Adrenal gland (tissue), 12 donors: Measurements from ENCODE around the gene LSM14B. TPM values are rescaled to one million over a fixed set of nuclear protein-coding genes. Genes with fewer than 3 reads are reported as not detected.
A peak's percentile ranks its signal among the peaks of the same experiment; 100 is the strongest.

Experiments
- DNase-seq, 7 donors: peaks; one replicate each; pipeline ENCODE4 v3.0.0-alpha.2; 2019 to 2020
- H3K27ac ChIP-seq, 5 donors: fragments of 200-600 bp; sonication (generic) in 4 of 5; 1 replicate in 3 of 5; 2 replicates in 2 of 5; pipeline versions ENCODE4 v1.5.1 to v1.8.0; 2016 to 2020; ENCODE audit warnings: mild to moderate bottlenecking in 1 of 5
- H3K27me3 ChIP-seq: fragments of 200-600 bp; 2 replicates; pipeline ENCODE4 v1.8.0; 2021
- H3K36me3 ChIP-seq, 2 donors: fragments of 200-600 bp; replicated peaks in 1 of 2; 1 replicate in 1 of 2; 2 replicates in 1 of 2; pipeline versions ENCODE4 v1.5.1 to v1.8.0; 2018 to 2022
- H3K4me1 ChIP-seq, 2 donors: fragments of 200-600 bp; replicated peaks in 1 of 2; 1 replicate in 1 of 2; 2 replicates in 1 of 2; pipeline versions ENCODE4 v1.5.1 to v1.8.0; 2018 to 2021
- H3K4me3 ChIP-seq, 4 donors: fragments of 200-600 bp; sonication (generic) in 3 of 4; one replicate each; pipeline ENCODE4 v1.5.1; 2016 to 2018
- H3K9me3 ChIP-seq, 3 donors: fragments of 200-600 bp; sonication (generic) in 1 of 3; replicated peaks in 1 of 3; 1 replicate in 2 of 3; 2 replicates in 1 of 3; pipeline versions ENCODE4 v1.5.1 to v1.8.0; 2016 to 2021
- CTCF ChIP-seq, 6 experiments: fragments of 450-650 bp in 4 of 6; fragments of 200-600 bp in 2 of 6; sonication (generic) in 1 of 6; IDR thresholded peaks; 1 replicate in 5 of 6; 2 replicates in 1 of 6; pipeline versions ENCODE4 v1.5.1 to v1.8.0; 2016 to 2021; ENCODE audit warnings: antibody characterized with exemption in 6 of 6, mild to moderate bottlenecking in 2 of 6, moderate library complexity in 1 of 6
- POLR2A ChIP-seq, 2 donors: fragments of 450-650 bp; IDR thresholded peaks; one replicate each; pipeline ENCODE4 v1.6.1; 2017; ENCODE audit warnings: antibody characterized with exemption in 2 of 2, mild to moderate bottlenecking in 2 of 2, moderate library complexity in 1 of 2
- WGBS, 4 donors: extraction: QIAGEN DNeasy Blood & Tissue Kit in 2 of 4; methylation state at CpG; one replicate each; pipeline versions ENCODE4 v1.1.5 to v1.1.7; 2013 to 2017; 5-methylcytosine and 5-hydroxymethylcytosine counted together
- intact Hi-C, 2 donors: fragments of 100-400 bp; cut with DNase I; formaldehyde crosslinking; loops; one replicate each; pipeline versions ENCODE4 v1.14.1 to v1.15.0; 2022 to 2023
- polyA plus RNA-seq, 3 donors: library from polyadenylated mRNA; stranded (reverse); fragments of 200-250 nt in 2 of 3; fragments of 350-450 nt in 1 of 3; fragmentation: Illumina TruSeq in 1 of 3; extraction: RNeasy Lipid Tissue Mini Kit (QIAGEN cat#74804) in 1 of 3; gene quantifications; one replicate each; pipeline ENCODE4 v1.2.3, GENCODE V29; 2013 to 2014
- total RNA-seq, 9 donors: library from RNA; depleted of rRNA in 4 of 9; stranded (reverse); fragments of >200 nt in 4 of 9; fragments of 120-200 nt in 1 of 9; fragmentation: NEBNext Ultra II Directional in 1 of 9; extraction: Animal tissue kit (Norgen Biotek cat#: 25700) in 1 of 9; gene quantifications; one replicate each; pipeline versions ENCODE4 v1.1.0 to v1.2.4, GENCODE V29; 2013 to 2023
- donor health status: healthy with polysubstance abuse.
- donor health status: Bipolar disorder and iron deficiency.
- donor health status: DM: yes; HTN: yes; CAD: no.
- donor health status: DM: no; HTN: no; CAD: no.
- donor health status: DM: no; HTN: no; CAD: no.
- donor health status: DM: yes; HTN: yes; CAD: no.

The LSM14B gene
- total and polyA plus RNA-seq, 12 donors = 17.6 to 47.0 (median 29.2) TPM

GRCh38 chr20:62159839-62160238 lies 37.6 kb downstream of the LSM14B start:
- 82 to 87% (median 85%) methylated on average over 10 to 14 of the region's 14 CpGs for WGBS, 4 donors
- Histone ChIP-seq H3K27me3 (no peaks in the 10 kb centered on the region), H3K4me1 (peaks cover 7 to 12% of the 10 kb centered on the region in 2 donors), H3K9me3 (no peaks in the 10 kb centered on the region), H3K36me3 (peaks cover 0 to 37% of the 10 kb centered on the region in 2 donors), H3K27ac (no peak overlapping the region), H3K4me3 (no peak overlapping the region)
- intact Hi-C loops = loop anchor here in 1 of 2 donors (5.0 kb wide), 1 partner anchor 148 kb away; no protein-coding TSS in a partner anchor
- TF ChIP-seq POLR2A (IDR thresholded peaks at IDR 0.05) (no peak), CTCF (IDR thresholded peaks at IDR 0.05) (no peak)
- DNase-seq = no peak

- Histone ChIP-seq H3K27ac (no peak overlapping the region), H3K27me3 (no peaks in the 10 kb centered on the region), H3K9me3 (no peaks in the 10 kb centered on the region), H3K4me1 (peaks cover 7 to 12% of the 10 kb centered on the region in 2 donors), H3K4me3 (no peak overlapping the region), H3K36me3 (peaks cover 0 to 42% of the 10 kb centered on the region in 2 donors)
- TF ChIP-seq POLR2A (IDR thresholded peaks at IDR 0.05) = no peak
- TF ChIP-seq CTCF (IDR thresholded peaks at IDR 0.05) = no peak
- intact Hi-C loops = no loop called here
- DNase-seq = no peak
- WGBS, 4 donors = 91 to 96% (median 93%) methylated on average over 8 to 9 of the region's 9 CpGs
These were observed 38.0 kb downstream of the LSM14B start for GRCh38 chr20:62160253-62160652.

- Histone ChIP-seq H3K36me3 (peaks cover 0 to 48% of the 10 kb centered on the region in 2 donors), H3K9me3 (no peaks in the 10 kb centered on the region), H3K27ac (peak overlapping the region in 1 of 5 donors; percentile 45), H3K4me3 (no peak overlapping the region), H3K27me3 (no peaks in the 10 kb centered on the region), H3K4me1 (peaks cover 7 to 12% of the 10 kb centered on the region in 2 donors)
- WGBS, 4 donors = 87 to 100% (median 90%) methylated on average over 4 to 17 of the region's 17 CpGs
- no peak for DNase-seq
- intact Hi-C loops = no loop called here
- no peak for TF ChIP-seq CTCF (IDR thresholded peaks at IDR 0.05)
- TF ChIP-seq POLR2A (IDR thresholded peaks at IDR 0.05) = no peak
These were observed 38.6 kb downstream of the LSM14B start for GRCh38 chr20:62160876-62161275.

GRCh38 chr20:62161347-62161746 lies 39.1 kb downstream of the LSM14B start:
- intact Hi-C loops = no loop called here
- H3K9me3 ChIP-seq = no peaks in the 10 kb centered on the region
- peak overlapping the region in 1 of 5 donors; percentile 45 for H3K27ac ChIP-seq
- H3K36me3 ChIP-seq = peaks cover 0 to 52% of the 10 kb centered on the region in 2 donors
- DNase-seq = peak in 4 of 7 donors; percentile 41 to 71 (median 66)
- 72 to 84% (median 78%) methylated on average over 7 to 17 of the region's 17 CpGs for WGBS, 4 donors
- peaks cover 3 to 9% of the 10 kb centered on the region in 2 donors for H3K4me1 ChIP-seq
- TF ChIP-seq CTCF (IDR thresholded peaks at IDR 0.05) (no peak), POLR2A (IDR thresholded peaks at IDR 0.05) (no peak)
- H3K27me3 ChIP-seq = no peaks in the 10 kb centered on the region
- H3K4me3 ChIP-seq = no peak overlapping the region
